ENCODE measurements around the gene GFI1B.
A peak's percentile ranks its signal among the peaks of the same experiment; 100 is the strongest.

The GFI1B gene

DNA sequence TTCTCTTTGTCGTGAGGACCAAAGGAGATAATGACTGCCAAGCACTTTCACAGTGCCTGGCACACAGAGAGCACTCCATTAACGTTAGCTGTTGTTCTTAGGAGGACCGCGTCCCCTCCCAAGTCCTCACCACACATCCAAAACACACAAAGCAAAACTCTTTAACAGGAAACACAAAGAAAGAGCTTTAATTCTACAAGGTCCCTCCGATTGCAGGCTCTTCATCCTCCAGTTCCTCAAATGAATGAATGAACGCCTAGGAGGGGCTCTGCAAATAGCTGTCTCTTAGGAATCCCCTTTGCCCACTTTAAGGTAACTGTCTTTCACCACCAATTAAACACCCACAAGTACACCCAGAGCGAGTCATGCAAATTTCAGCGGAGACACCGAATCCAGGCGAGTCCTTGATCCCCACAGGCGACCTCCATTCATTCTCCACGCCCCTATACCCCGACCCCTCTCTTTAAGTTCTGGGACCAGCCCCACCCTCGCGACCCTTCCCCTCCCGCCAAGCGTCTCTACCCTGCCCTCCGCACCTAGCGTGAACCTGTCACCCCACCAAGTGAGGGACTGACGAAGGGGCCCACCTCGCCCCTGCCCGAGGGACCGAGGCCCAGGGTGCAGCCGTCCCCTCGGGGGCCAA lies 34.7 kb upstream of the GFI1B start:
- H3K4me3 ChIP-seq (replicated peaks in 1 of 2; ENCODE audit: low read depth in 2 of 2, low read length in 2 of 2) = peak overlapping the region; percentile 89 to 92
- peak in 1 of 2 donors; percentile 6 for DNase-seq (ENCODE audit: low read depth in 2 of 2)
- TF ChIP-seq, protein P1, sequence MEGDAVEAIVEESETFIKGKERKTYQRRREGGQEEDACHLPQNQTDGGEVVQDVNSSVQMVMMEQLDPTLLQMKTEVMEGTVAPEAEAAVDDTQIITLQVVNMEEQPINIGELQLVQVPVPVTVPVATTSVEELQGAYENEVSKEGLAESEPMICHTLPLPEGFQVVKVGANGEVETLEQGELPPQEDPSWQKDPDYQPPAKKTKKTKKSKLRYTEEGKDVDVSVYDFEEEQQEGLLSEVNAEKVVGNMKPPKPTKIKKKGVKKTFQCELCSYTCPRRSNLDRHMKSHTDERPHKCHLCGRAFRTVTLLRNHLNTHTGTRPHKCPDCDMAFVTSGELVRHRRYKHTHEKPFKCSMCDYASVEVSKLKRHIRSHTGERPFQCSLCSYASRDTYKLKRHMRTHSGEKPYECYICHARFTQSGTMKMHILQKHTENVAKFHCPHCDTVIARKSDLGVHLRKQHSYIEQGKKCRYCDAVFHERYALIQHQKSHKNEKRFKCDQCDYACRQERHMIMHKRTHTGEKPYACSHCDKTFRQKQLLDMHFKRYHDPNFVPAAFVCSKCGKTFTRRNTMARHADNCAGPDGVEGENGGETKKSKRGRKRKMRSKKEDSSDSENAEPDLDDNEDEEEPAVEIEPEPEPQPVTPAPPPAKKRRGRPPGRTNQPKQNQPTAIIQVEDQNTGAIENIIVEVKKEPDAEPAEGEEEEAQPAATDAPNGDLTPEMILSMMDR (IDR thresholded peaks at IDR 0.05; ENCODE audit: low read depth, low read length) = no peak

DNA sequence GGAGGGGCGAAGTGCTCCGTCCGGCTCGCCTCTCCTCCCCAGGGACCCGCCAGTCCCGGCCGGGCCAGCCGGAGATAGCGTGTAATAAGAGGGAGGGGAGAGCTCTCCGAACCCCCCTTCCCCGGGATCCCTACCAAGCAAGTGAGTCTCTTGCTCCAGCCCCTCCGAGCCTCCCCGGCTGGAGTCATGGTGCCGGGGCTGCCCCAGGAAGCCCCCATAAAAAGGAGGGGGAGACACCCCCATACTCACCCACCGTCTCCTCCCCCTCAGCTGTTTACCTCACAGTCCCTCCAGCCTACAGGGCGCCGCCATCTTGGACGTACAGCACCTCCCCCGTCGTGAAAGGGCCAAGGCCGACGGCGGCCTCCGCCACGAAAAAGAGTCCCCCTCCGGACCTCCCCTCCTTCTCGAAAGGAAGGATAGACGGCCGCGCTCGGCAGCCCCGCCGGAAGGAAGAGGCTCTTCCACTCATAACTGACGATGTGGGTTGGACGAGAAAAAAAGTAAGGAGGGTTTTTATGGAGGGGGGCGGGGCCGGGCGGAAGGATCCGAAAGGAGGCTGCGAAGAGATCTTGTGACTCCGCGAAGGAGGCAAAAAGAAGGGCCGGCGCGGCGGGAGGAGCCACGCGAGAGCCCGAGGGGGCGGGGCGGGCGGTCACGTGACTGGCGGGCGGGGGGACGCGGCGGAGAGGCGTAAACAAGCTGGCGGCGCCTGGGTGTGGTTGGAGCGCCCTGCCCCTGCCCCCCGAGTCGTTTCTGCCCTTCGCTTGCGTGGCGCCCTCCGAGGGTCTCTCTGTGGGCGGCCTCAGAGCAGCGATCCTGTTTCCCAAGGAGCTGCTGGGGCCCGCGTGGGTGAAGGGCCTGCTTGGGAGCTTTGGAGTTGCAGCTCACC lies 34.0 kb upstream of the GFI1B start, which contains the start of gene TSC1:
TSS of gene TSC1 (minus strand) at position 323 of the 892 bp plus-strand sequence. CDS start 15,744 bp downstream, outside the sequence.
- TF ChIP-seq, protein P1 (IDR thresholded peaks at IDR 0.05; ENCODE audit: low read depth, low read length) = no peak
- DNase-seq (ENCODE audit: low read depth in 2 of 2) = peak; percentile 98 to 99

DNA sequence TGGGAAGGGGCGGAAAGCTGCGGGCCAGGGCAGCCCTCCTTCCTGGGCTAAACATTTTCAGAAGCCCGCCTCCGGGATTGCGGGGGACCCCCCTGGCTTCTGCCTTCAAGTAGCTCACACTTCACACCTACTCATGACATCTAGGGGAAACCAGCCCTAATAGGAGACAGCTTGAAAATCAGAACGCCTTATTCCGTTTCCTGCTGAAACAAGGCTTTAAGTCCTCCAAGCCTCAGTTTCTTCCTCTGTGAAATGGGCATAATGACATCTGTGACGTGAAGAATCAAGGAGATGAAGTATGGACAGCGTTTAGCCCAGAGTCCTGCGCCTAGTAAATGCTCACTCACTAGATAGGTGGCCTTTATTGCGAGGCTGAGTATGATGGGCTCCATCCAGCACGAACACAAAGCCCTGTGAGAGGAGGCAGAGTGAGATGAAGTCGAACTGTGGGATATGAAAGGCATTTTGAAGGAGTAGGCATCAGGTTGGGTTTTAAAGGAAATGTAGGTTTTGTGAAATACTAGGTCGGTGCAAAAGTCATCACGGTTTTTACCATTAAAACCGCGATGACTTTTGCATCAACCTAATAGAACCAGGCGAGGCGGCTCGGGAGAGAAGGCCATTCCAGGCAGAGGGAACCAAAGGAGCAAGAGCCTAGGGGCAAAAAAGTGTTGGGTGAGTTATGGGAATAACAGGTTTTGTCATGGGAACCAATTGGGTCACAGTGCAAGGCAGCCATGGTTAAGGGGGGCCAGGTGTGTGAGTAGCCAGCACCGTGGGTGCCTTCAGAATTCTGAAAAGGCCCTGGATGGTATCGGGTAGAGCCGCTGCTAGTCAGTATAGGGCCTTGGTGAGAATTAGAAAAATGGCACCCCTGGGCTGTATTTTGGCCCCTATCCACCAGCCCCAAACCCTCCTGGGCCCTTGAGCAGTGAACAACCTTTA lies 33.0 kb upstream of the GFI1B start:
- peak overlapping the region; percentile 60 to 63 for H3K4me3 ChIP-seq (replicated peaks in 1 of 2; ENCODE audit: low read depth in 2 of 2, low read length in 2 of 2)
- no peak for DNase-seq (ENCODE audit: low read depth in 2 of 2)
- TF ChIP-seq, protein P1 (IDR thresholded peaks at IDR 0.05; ENCODE audit: low read depth, low read length) = no peak

More for the DNA sequence above, 34.0 kb upstream of the GFI1B start, which contains the start of gene TSC1:
- H3K4me3 ChIP-seq (replicated peaks in 1 of 2; ENCODE audit: low read depth in 2 of 2, low read length in 2 of 2) = peak within 1 kb of the TSS; percentile 89 to 92

DNA sequence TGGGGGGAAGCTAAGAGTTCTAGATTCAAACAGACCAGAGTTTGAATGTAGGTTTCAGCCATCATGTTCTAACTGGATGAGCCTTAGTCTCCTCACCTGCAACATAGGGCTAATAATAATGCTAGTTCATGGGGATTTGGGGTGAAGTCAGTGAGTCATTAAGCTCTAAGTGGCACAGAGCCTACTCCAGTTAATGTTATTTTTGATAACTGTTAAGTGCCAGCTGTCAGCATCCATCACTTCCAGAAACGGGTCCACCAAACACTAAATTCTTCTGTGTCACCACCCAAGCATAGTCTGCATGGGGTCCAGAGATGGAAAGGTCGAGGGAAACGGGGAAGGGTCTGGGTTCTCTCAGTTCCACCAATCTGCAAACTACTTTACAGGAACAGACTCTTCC lies 32.3 kb upstream of the GFI1B start:
- DNase-seq (ENCODE audit: low read depth in 2 of 2) = no peak
- H3K4me3 ChIP-seq (replicated peaks in 1 of 2; ENCODE audit: low read depth in 2 of 2, low read length in 2 of 2) = no peak overlapping the region
- TF ChIP-seq, protein P1 (IDR thresholded peaks at IDR 0.05; ENCODE audit: low read depth, low read length) = no peak

DNA sequence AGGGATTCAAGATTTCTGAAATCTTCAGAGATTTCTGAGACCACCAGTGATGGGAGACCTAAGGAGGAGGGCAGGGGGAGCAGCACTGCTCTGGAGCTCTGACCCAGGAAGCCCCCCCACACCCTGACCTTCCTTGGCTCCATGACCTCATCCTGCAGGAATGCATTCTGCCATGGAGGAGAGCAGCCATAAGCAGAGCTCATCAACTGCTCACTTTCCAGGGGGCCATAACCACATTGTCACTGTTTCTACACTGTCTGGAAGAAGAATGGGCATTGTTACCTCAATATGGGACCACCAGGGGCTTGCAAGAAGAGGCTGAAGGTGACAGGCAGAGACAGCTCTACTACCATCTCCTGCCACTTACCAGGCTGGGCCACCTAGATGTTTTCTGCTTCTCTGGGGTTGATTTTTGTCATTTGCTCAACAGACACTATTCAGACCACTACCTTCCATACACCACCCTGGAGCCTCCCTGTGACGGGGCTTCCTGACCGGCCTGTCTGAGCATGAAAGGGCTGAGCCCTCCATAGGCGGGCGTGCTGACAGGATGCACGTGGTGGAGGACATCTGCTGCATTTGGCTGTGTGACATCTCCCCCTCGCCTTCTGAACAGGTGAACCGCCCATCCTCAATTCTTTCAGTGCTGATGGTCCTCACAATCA lies 31.7 kb upstream of the GFI1B start:
- H3K4me3 ChIP-seq (replicated peaks in 1 of 2; ENCODE audit: low read depth in 2 of 2, low read length in 2 of 2) = no peak overlapping the region
- DNase-seq (ENCODE audit: low read depth in 2 of 2) = peak; percentile 48 to 50
- TF ChIP-seq, protein P1 (IDR thresholded peaks at IDR 0.05; ENCODE audit: low read depth, low read length) = no peak

DNA sequence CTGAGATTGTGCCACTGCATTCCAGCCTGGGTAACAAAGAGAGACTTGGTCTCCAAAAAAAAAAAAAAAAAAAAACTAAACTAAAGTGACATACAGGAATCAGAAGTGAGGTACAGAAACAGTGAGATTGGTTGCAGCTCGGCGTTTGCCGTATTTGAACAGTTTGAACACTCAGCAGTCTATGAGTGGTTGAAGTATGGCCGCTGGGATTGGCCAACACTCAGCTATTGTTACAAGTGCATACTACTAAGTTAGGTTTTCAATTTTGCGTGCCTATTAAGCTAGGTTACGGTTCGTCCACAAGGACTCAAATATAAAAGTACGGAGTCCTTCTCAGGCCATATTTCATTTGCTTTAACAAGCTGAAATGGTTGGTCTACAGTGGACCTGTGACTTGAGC lies 30.7 kb upstream of the GFI1B start:
- DNase-seq (ENCODE audit: low read depth in 2 of 2) = no peak
- TF ChIP-seq, protein P1 (IDR thresholded peaks at IDR 0.05; ENCODE audit: low read depth, low read length) = no peak
- no peak overlapping the region for H3K4me3 ChIP-seq (replicated peaks in 1 of 2; ENCODE audit: low read depth in 2 of 2, low read length in 2 of 2)

Measured in cardiac fibroblast (primary cell).